GM10266 (cell line): Measurements from ENCODE around the gene ASPHD2.
"Not testable (repeated sequence)": the region's sequence is repeated elsewhere in the genome, so short reads cannot be mapped to it uniquely, and the experiment has no call there.

Experiments used
- DNase-seq: peaks from one replicate; pipeline ENCODE4 v3.0.0; 2012; ENCODE audit errors: extremely low spot score
- CTCF ChIP-seq: IDR thresholded peaks from 2 replicates; pipeline ENCODE4 v1.5.1; 2012; ENCODE audit warnings: mild to moderate bottlenecking, low read depth; ENCODE audit not compliant: control insufficient read depth, insufficient read depth; ENCODE audit errors: missing control alignments

ASPHD2 gene

GRCh38 chr22:26401726-26402125, 27.3 kb upstream of the ASPHD2 start:
- DNase-seq: no peak
- TF ChIP-seq CTCF: no peak

- TF ChIP-seq CTCF: no peak
- no peak for DNase-seq
Measured at GRCh38 chr22:26404851-26405421, 24.1 kb upstream of the ASPHD2 start.

GRCh38 chr22:26406118-26406517, 22.9 kb upstream of the ASPHD2 start:
- no peak for DNase-seq
- TF ChIP-seq CTCF: no peak

GRCh38 chr22:26408562-26409220, 20.4 kb upstream of the ASPHD2 start:
- not testable (repeated sequence) for DNase-seq

- TF ChIP-seq CTCF: no peak
Measured at GRCh38 chr22:26409719-26410335, 19.2 kb upstream of the ASPHD2 start.

GRCh38 chr22:26410386-26410785, 18.7 kb upstream of the ASPHD2 start:
- TF ChIP-seq CTCF: no peak
- DNase-seq: no peak

More at GRCh38 chr22:26409719-26410335, 19.2 kb upstream of the ASPHD2 start:
- DNase-seq: no peak

GRCh38 chr22:26414347-26414746, 14.7 kb upstream of the ASPHD2 start:
- TF ChIP-seq CTCF: no peak
- DNase-seq: no peak
